Measurements from ENCODE around the gene CCDC183.

Gene CCDC183

DNA sequence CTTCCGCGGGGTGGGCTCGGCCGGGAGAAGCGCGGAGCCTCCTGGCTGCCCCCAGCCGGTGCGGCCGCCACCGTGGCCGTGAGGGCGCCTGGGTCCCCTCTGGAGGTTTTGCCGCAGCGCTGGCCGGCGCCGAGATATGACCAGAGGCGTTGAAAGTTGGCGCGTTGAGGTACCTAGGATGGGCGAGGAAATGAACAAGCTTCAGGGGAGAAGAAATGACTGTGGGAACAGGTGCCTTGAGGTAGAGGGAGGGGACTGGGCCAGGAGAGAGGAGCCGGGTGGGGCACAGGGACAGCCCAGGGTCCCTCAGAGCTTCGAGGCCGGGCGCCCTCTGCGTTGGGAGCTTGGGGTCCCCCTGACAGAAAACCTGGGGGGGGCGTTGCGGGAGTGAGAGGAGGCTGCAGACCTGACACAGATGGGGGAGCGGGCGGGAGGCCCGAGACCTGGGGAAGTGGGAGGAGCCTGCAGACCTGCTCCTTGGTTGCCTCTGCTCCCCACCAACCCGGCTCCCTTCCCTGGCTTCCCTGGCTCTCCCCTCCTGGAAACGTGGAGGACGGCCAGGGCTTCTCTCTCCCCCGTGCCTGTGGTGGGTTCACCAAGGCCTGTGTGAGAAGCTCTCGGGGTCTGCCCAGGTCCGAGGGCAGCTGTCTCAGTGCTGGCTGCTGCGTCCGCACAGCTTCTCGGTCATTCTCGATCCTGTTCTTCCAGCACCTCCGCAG lies 25.8 kb downstream of the CCDC183 start:
- TF ChIP-seq ZFX (IDR thresholded peaks at IDR 0.05) (no peak), CTCF (conservative IDR thresholded peaks at IDR 0.05) (no peak)
- H3K27ac ChIP-seq = no peak overlapping the region

GRCh38 chr9:136823136-136824046 lies 27.3 kb downstream of the CCDC183 start:
- H3K27ac ChIP-seq = no peak overlapping the region
- TF ChIP-seq CTCF (conservative IDR thresholded peaks at IDR 0.05) = no peak
- TF ChIP-seq ZFX (IDR thresholded peaks at IDR 0.05) = no peak

GRCh38 chr9:136824496-136825225 lies 28.5 kb downstream of the CCDC183 start:
- TF ChIP-seq ZFX (IDR thresholded peaks at IDR 0.05) (no peak), CTCF (conservative IDR thresholded peaks at IDR 0.05) (no peak)
- no peak overlapping the region for H3K27ac ChIP-seq

GRCh38 chr9:136825295-136826187 lies 29.4 kb downstream of the CCDC183 start:
- no peak for TF ChIP-seq ZFX (IDR thresholded peaks at IDR 0.05)
- TF ChIP-seq CTCF (conservative IDR thresholded peaks at IDR 0.05) = no peak
- no peak overlapping the region for H3K27ac ChIP-seq

DNA sequence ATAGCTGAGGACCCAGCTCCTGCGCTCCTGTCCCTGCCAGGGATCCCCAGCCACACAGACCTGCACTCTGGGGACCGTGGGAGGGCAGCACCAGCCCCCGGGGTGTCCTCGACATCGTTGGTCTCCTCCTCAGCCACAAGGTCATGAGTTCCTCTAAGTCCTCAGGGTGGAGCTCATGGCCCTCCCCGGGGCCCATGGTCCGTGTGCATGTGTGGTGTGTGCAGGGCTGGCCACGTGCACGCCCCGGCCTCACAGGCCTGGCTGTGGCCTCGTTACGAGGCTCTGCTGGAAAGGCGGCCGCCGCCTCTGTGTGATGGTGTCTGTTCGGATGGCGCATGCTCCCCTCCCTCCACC lies 30.0 kb downstream of the CCDC183 start:
- H3K27ac ChIP-seq = no peak overlapping the region
- no peak for TF ChIP-seq ZFX (IDR thresholded peaks at IDR 0.05)
- no peak for TF ChIP-seq CTCF (conservative IDR thresholded peaks at IDR 0.05)

- TF ChIP-seq CTCF (conservative IDR thresholded peaks at IDR 0.05) (no peak), ZFX (IDR thresholded peaks at IDR 0.05) (no peak)
- H3K27ac ChIP-seq = no peak overlapping the region
These were observed 30.8 kb downstream of the CCDC183 start for GRCh38 chr9:136826703-136827582.

All from C4-2B (cell line).